PFSK-1 (cell line): ENCODE data around the gene OXSM.

Experiments
- FOXP2 ChIP-seq: optimal IDR thresholded peaks from 2 replicates; pipeline ENCODE3; 2011; ENCODE audit warnings: borderline replicate concordance, control low read depth, inconsistent platforms; ENCODE audit not compliant: insufficient read depth; ENCODE audit errors: extremely low read length, extremely low read depth
- POLR2AphosphoS5 ChIP-seq: IDR thresholded peaks from 2 replicates; pipeline ENCODE4 v1.6.1; 2012; ENCODE audit warnings: low read depth, mild to moderate bottlenecking, control low read depth, low read length, moderate library complexity
- SIN3A ChIP-seq: IDR thresholded peaks from 2 replicates; pipeline ENCODE4 v1.6.1; 2012; ENCODE audit warnings: mild to moderate bottlenecking, low read length, moderate library complexity, borderline replicate concordance; ENCODE audit not compliant: insufficient read depth
- TAF1 ChIP-seq: IDR thresholded peaks from 2 replicates; pipeline ENCODE4 v1.6.1; 2012; ENCODE audit warnings: low read length, control low read depth, borderline replicate concordance; ENCODE audit not compliant: insufficient read depth
- TF ChIP-seq, protein P1 (sequence below), 2 experiments: IDR thresholded peaks; 2 replicates each; pipeline versions ENCODE4 v1.6.1 to v1.8.0; 2011 to 2012; ENCODE audit warnings: low read depth in 2 of 2, low read length in 2 of 2, control low read depth in 1 of 2, inconsistent platforms in 1 of 2, mild to moderate bottlenecking in 1 of 2, moderate library complexity in 1 of 2; ENCODE audit not compliant: insufficient read depth in 1 of 2

The OXSM gene

DNA sequence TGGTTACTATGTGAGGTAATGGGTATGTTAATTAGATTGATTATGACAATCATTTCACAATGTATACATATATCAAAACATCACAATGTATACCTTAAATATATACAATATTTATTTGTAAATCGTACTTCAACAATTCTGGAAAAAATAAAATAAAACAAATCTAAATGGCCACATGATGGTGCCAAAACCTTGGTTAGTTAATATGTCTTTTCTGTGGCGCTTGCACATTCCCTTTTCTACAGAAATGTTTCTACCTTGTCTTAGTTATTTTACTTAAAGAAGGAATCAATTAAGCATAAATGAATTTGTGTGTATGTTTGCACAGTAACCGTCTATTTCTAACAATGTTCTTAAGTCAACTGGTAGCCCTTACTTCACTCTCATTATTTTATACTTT, 53.4 kb downstream of the OXSM start:
- TF ChIP-seq, protein P1, sequence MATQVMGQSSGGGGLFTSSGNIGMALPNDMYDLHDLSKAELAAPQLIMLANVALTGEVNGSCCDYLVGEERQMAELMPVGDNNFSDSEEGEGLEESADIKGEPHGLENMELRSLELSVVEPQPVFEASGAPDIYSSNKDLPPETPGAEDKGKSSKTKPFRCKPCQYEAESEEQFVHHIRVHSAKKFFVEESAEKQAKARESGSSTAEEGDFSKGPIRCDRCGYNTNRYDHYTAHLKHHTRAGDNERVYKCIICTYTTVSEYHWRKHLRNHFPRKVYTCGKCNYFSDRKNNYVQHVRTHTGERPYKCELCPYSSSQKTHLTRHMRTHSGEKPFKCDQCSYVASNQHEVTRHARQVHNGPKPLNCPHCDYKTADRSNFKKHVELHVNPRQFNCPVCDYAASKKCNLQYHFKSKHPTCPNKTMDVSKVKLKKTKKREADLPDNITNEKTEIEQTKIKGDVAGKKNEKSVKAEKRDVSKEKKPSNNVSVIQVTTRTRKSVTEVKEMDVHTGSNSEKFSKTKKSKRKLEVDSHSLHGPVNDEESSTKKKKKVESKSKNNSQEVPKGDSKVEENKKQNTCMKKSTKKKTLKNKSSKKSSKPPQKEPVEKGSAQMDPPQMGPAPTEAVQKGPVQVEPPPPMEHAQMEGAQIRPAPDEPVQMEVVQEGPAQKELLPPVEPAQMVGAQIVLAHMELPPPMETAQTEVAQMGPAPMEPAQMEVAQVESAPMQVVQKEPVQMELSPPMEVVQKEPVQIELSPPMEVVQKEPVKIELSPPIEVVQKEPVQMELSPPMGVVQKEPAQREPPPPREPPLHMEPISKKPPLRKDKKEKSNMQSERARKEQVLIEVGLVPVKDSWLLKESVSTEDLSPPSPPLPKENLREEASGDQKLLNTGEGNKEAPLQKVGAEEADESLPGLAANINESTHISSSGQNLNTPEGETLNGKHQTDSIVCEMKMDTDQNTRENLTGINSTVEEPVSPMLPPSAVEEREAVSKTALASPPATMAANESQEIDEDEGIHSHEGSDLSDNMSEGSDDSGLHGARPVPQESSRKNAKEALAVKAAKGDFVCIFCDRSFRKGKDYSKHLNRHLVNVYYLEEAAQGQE (IDR thresholded peaks at IDR 0.05; ENCODE audit: insufficient read depth in 1 of 2, low read depth in 2 of 2, low read length in 2 of 2) = no peak
- no peak for TF ChIP-seq FOXP2
- TF ChIP-seq SIN3A = no peak
- no peak for TF ChIP-seq TAF1
- TF ChIP-seq POLR2AphosphoS5 = no peak
